Measurements from ENCODE around the gene PLK3.

The PLK3 gene

GRCh38 chr1:44827197-44828002 is 27.2 kb downstream of the PLK3 start:
- TF ChIP-seq GATA2 (IDR thresholded peaks at IDR 0.05; ENCODE audit: low read depth, low read length) (no peak), GATA3 (IDR thresholded peaks at IDR 0.05; ENCODE audit: low read depth, low read length) (no peak)

DNA sequence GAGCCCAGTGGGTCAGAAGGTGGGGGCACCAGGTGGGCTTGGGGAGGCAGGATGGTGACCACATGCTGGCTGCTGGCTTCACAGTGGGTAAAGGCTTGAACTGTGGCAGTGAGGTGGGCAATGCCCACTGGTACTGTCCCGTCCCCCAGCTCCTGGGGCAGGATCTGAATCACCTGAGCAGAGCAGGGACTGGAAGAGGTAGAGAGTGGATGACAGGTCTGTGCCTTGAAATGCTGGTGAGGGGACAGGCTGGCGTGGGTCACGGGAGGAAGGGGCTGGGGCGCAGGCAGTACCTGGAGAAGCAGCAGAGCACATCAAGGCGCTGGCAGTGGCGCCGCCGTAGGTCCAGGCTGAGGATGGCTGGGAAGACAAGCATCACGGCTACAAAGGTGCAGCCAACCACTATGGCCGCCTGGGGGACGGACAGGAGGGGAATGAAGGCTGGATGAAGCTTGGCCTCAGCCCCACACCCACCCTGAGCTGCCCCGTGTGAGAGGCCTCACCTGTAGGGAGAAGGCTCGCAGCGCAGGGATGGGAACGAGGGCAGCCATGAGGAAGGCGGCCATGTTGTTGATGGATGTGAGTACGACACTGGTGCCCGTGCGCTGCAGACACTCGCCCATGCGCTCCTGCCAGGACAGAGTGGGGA is 27.9 kb downstream of the PLK3 start:
- TF ChIP-seq GATA2 (IDR thresholded peaks at IDR 0.05; ENCODE audit: low read depth, low read length) = no peak
- no peak for TF ChIP-seq GATA3 (IDR thresholded peaks at IDR 0.05; ENCODE audit: low read depth, low read length)

DNA sequence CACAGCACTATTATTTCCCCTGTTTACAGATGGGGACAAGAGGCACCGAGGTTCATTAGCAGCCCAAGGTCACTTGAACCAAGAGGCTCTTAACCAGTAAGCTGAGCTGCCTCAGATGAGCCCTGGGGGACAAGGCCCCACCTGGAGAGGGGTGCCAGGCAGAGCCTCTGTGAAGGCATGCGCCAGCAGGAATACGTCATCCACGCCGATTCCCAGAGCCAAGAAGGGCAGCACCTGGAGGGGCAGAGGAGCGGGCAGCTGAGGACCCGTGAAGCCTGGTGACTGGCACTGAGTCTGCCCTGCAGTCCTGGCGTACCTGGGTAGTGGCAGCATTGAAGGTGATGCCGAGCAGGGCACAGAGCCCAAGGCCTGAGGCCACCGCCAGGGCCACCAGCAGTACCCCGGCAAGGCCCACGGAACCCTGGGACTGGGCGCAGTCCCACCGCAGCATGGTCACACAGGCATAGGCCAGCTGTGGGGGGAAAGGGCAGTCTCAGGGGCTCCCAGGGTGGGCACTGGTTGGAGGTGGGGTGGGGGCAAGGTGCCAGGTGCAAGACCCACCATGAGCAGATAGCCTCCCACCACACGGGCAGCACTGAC is 28.8 kb downstream of the PLK3 start:
- TF ChIP-seq GATA3 (IDR thresholded peaks at IDR 0.05; ENCODE audit: low read depth, low read length) = no peak
- no peak for TF ChIP-seq GATA2 (IDR thresholded peaks at IDR 0.05; ENCODE audit: low read depth, low read length)

- TF ChIP-seq GATA2 (IDR thresholded peaks at IDR 0.05; ENCODE audit: low read depth, low read length) (no peak), GATA3 (IDR thresholded peaks at IDR 0.05; ENCODE audit: low read depth, low read length) (no peak)
Measured at GRCh38 chr1:44829506-44830384, 29.6 kb downstream of the PLK3 start.

DNA sequence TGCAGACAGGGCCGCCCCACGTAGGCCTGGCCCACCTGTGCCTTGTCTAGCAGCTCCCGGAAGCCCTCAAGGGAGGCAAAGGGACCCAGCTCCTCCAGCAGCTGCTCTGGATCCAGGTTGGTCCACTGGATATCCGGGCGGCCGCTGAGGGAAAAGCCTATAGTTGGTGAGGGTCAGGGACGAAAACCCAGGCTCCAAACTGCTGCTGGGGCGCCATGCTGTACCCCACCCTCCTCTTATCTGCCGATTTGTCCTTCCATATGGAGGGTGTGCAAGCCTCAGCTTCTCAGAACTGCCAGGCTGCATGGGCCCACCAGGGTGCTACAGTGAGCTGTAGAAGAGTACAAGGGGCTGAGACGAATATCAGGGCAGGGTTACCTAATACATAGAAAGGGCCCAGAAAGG is 30.7 kb downstream of the PLK3 start:
- no peak for TF ChIP-seq GATA2 (IDR thresholded peaks at IDR 0.05; ENCODE audit: low read depth, low read length)
- no peak for TF ChIP-seq GATA3 (IDR thresholded peaks at IDR 0.05; ENCODE audit: low read depth, low read length)

DNA sequence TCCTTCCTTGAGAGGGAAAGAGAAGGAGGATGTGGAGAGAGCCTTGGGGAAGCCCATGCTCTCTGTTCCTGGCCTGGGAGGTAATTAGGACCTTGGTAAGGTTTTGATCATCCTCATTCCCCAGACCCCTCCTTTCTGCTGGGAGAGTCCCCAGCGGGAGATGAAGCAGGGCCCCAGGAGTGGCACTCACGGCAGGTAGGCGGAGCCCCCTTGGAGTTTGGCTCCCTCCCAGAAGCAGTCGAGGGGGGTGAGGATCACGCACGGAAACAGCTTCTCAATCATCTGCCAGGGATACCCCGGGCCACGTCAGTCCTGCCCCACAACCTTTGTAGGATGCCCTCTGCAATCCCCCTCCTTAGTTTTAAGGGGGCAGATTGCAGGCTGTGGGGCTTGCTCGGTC is 31.3 kb downstream of the PLK3 start:
- TF ChIP-seq GATA3 (IDR thresholded peaks at IDR 0.05; ENCODE audit: low read depth, low read length) = no peak
- TF ChIP-seq GATA2 (IDR thresholded peaks at IDR 0.05; ENCODE audit: low read depth, low read length) = no peak

GRCh38 chr1:44832056-44832705 is 32.0 kb downstream of the PLK3 start:
- TF ChIP-seq GATA2 (IDR thresholded peaks at IDR 0.05; ENCODE audit: low read depth, low read length) (no peak), GATA3 (IDR thresholded peaks at IDR 0.05; ENCODE audit: low read depth, low read length) (no peak)

- TF ChIP-seq GATA2 (IDR thresholded peaks at IDR 0.05; ENCODE audit: low read depth, low read length) = no peak
- no peak for TF ChIP-seq GATA3 (IDR thresholded peaks at IDR 0.05; ENCODE audit: low read depth, low read length)
Measured at GRCh38 chr1:44834328-44834727, 34.2 kb downstream of the PLK3 start.

DNA sequence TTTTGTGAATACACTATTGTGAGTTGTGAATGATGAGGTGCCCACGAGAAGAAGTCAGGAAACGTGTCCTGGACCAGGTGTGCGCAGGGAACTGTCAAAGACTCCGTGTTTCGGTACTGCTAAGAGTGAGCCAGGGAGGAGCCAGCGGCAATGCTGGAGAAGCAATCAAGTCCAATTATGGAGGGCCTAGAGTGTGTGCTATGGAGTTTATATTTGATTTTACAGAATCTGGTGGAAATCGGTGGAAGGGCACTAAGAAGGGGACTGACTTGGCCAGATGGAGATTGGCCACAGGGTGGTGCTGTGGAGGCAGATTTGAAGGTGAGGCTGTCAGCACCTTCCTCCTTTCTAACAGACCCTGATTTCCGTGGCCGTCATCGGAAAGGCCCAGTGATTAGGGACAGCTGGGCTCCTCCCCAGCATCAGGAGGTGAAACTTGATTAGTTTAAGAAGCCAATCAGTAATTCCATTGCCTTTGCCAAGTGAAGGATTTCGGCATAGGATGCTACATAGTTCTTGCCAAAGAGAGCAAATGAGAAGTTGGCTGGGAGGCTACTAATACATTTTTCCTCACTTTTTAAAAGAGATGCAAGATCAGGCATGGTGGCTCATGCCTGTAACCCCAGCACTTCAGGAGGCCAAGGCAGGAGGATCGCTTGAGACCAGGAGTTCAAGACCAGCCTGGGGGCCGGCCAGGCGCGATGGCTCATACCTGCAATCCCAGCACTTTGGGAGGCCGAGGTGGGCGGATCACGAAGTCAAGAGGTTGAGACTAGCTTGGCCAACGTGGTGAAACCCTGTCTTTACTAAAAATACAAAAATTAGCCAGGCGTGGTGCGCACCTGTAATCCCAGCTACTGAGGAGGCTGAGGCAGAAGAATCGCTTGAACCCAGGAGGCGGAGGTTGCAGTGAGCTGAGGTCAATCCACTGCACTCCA is 35.8 kb downstream of the PLK3 start:
- TF ChIP-seq GATA3 (IDR thresholded peaks at IDR 0.05; ENCODE audit: low read depth, low read length) (no peak), GATA2 (IDR thresholded peaks at IDR 0.05; ENCODE audit: low read depth, low read length) (no peak)

- TF ChIP-seq GATA2 (IDR thresholded peaks at IDR 0.05; ENCODE audit: low read depth, low read length) (no peak), GATA3 (IDR thresholded peaks at IDR 0.05; ENCODE audit: low read depth, low read length) (no peak)
Measured at GRCh38 chr1:44839576-44839975, 39.4 kb downstream of the PLK3 start.

GRCh38 chr1:44842486-44842861 is 42.3 kb downstream of the PLK3 start:
- TF ChIP-seq GATA2 (IDR thresholded peaks at IDR 0.05; ENCODE audit: low read depth, low read length) = no peak
- no peak for TF ChIP-seq GATA3 (IDR thresholded peaks at IDR 0.05; ENCODE audit: low read depth, low read length)

GRCh38 chr1:44842862-44843655 is 42.9 kb downstream of the PLK3 start, which contains the start of gene PTCH2:
Gene PTCH2, minus strand, starts transcription at chr1:44843253. Its CDS starts 321 bp downstream, at chr1:44842932.
- TF ChIP-seq GATA2 (IDR thresholded peaks at IDR 0.05; ENCODE audit: low read depth, low read length) (no peak), GATA3 (IDR thresholded peaks at IDR 0.05; ENCODE audit: low read depth, low read length) (no peak)
